GM19438 (cell line): ENCODE measurements around the gene GJA9.

ENCODE experiments used
- ATAC-seq: cut with Tn5 transposase; IDR thresholded peaks from one replicate; pipeline ENCODE4 v1.9.1; 2021; ENCODE audit warnings: low read depth; ENCODE audit not compliant: unreplicated experiment

The GJA9 gene

DNA sequence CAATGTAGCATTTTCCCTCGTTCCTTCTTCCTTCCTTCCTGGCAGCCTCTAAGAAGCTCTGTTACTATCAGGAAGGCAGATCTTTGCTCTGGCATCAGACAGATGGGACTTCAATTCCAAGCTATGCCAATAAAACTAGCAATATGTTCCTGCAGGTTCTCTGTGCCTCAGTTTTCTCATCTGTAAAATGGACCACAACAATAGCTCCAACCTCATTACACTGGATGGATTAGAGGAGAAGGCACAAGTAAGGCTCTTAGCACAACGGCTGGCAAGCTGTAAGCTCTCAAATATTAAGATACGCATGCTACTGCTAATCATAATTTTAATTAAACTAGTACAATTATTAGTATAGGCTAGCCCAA, 49.0 kb downstream of the GJA9 start:
- no peak for ATAC-seq

DNA sequence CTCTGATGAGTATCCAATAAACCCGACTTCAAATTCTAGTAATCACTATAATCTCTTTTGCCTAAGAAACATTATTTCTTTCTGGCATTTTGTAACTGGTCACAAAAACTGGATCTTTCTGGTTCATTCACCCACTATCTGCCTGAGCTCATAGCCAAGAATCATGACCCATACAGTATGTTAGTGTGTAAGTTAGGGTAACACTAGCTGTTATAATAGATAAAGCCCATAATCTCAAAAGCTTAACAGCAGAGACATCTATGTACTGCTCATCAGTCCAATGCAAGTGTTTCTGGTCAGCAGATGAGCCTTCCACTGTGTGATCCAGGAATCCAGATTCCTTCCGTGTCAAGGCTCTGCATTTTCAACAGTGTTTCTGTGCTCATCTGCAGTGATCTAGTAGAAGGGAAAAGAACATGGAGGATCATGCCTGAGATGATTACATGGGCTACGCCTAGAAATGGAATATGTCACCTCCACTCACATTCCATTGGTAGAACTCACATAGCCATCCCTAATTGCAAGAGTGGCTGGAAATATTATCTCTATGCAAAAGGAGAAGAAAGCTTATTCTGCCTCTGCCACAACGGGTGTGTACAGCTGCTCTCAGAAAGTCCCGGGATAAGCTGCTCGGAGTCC, 49.5 kb downstream of the GJA9 start:
- ATAC-seq: no peak

DNA sequence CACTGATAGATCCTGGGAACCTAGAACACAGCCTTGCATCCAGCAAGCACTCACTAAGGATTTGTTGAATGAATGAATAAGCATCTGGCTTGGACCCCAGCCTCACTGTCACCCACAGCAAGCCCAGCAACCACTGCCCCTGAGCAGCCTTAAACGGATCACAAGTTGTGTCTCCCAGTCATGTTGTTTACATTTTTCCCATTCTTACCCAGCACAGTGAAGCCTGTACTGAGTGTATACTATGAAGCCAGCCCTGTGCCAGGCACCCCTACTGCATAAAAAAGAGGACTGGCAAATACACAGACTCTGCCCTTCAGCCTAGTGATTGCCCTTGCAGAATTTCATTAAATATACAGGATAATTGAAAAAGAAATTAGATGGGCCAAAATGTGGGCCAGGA, 52.0 kb downstream of the GJA9 start:
- no peak for ATAC-seq

DNA sequence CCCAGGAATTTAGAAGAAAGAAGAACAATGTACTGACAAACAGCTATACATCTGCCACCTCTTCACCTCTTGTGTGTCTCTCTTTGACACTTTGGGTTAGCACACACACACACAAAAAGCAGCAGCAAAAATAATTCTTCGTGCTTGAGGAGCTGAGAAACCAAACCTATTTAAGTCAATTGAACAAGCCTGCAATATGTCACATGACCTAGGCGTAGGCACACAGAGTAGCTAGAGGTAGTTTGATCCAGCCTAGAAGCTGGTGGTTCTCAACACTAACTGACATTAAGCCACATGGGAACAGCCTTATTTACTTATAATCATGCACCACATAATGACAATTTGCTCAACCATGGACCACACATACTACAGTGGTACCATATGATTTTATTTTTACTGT, 54.1 kb downstream of the GJA9 start:
- ATAC-seq: no peak

DNA sequence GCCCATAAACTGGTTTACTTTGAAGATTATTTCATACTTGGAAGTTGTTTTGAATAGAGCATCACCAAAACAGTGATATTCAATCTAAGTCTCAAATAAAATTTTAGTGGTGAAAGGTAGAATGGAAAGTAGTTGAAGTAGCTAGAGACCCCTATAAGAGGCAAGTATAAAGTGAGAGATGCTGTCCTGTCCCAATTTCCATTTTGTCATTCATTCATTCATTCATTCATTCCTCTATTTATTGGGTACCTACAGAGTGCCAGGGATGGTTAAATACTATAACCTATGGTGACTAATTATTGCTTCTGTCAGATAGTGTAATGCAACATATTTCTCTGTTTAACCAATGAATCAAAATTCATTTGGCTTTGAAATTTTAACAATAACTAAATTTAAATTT, 54.5 kb downstream of the GJA9 start:
- ATAC-seq: no peak

DNA sequence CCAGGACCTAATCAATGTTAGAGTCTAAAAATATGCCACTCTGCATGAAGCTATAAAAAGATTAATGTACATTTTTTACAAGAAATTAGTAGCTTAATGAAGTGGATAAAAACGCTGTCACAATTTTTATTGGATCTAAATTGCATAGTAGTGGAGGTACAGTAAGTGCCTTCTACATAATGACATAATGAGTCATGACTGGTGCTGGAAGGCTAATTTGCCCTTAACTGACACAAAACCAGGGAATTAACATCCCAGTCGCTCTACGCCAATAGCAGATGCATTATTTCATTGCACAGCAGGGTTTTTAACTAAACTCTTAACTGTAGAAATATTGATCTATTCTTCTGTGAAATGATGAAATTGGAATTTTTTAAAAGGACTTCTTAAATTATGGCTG, 55.1 kb downstream of the GJA9 start:
- no peak for ATAC-seq
